Activated naive CD4-positive, alpha-beta T cell treated with Interleukin-2 at 50 U/mL for 16 hours (primary cell): ENCODE results near the gene PLEKHA1.

Source experiments
- DNase-seq: peaks from one replicate; pipeline ENCODE4 v3.0.0-alpha.2; 2020

Gene PLEKHA1

DNA sequence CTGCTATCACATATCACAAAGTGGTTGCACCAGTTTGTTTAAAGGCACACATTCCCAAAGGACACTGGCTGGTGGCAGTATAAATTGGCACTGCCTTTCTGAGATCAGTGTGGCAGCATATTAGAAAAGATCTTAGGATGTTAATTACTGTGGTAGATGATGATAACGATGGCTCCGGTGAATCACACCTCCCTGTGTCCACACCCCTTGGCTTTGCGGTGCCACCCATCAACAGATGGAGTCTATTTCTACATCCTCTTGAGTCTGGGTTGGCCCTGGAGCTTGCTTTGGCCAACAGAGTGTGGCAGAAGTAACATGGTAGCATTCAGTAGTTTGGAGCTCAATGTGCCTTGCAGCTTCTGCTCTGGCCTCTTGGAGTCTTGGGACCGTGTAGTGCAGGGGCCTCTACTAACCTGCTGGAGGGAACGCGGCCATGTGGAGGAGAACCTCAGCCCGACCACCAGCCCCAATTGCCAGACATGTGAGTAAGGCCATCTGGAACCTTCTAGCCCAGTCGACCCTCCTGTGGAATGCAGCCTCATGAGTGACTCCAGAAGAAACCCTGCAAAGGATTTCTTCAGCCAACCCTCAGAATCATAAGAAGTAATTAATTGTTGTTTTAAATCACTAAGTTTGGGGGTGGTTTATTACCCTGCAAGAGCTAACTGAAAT lies 27.2 kb upstream of the PLEKHA1 start:
- no peak for DNase-seq

DNA sequence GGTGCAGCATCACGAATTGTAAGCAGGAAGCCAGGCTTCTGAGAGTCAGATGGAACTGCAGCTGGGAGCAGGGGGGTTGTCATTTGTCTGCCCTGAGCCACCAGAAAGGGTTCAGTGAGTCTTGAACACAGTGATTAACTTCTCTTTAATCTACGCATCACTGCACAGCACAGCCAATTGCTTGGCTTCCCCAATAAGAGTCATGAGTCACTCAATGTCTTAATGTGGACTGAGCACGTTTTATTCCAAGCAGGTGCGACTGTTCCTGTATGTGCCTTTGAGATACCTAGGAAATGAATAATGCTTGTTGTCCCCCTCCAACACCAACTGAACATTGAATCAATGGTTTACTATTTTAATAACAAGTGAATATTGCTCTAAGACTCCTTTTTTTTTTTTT lies 26.0 kb upstream of the PLEKHA1 start:
- no peak for DNase-seq

DNA sequence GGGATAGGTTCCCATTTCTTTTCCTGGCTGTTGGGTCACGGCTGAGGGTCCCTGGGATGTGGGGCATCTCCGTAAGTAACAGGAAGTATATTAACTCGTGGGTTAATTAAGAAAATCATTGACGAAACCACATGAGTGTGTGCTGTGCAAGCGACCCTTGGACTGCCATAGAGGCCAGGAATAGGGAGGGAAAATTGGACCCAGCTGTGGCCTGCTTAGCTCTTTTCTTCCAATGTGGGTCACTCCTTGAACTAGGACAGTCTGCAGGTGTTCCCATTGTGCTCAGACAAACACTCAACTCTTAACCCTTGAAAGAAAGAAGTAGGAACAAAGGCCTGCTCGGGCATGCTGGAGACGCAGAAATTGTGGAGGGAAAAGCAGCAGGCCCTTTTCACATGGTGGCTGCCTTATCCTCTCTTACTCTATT lies 25.6 kb upstream of the PLEKHA1 start:
- DNase-seq, result no peak

DNA sequence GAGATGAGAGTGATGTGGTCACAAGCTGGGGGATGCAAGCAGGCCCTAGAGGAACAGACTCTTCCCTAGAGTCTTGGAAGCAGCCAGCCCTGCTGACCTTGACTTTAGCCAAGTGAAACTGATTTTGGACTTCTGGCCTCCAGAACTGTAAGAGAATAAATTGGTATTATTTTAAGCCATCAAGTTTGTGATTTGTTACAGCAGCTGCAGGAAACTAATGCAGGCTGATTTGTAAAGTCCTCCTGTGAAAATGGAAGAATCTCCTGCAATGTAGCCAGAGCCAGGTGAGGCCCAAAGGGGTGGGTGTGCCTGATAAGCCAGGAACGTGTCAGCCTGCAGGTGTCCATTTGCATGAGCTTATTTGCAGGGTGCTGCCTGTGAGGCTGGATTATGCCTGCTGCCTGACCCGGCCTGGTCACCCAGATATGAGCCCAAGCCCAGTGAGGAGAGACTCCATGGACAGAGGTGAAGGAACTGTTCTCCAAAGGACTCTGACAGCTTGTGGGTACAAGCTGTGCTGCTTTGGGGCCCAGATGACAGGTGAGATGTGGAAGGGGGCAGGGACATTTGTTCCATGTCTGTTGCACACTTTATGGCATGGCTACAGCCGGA lies 24.6 kb upstream of the PLEKHA1 start:
- no peak for DNase-seq

DNA sequence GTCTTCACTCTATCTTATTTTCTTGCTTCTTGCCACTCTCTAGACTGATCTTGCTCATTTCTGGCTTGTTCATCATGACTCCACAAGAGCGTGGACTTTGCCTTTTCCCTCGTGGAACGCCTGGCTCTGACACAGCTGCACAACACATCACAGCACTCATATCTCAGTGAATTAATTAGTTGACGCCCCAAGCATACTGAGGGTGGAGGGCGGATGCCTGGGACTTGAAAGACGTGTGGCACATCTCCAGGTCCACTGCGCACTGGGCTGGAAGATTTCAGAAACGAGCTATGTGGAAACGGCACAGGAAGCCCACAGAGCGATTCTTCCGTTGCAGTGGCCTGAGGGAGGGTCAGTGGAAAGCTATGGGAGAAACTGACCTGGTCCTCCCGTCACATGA lies 23.6 kb upstream of the PLEKHA1 start:
- no peak for DNase-seq

DNA sequence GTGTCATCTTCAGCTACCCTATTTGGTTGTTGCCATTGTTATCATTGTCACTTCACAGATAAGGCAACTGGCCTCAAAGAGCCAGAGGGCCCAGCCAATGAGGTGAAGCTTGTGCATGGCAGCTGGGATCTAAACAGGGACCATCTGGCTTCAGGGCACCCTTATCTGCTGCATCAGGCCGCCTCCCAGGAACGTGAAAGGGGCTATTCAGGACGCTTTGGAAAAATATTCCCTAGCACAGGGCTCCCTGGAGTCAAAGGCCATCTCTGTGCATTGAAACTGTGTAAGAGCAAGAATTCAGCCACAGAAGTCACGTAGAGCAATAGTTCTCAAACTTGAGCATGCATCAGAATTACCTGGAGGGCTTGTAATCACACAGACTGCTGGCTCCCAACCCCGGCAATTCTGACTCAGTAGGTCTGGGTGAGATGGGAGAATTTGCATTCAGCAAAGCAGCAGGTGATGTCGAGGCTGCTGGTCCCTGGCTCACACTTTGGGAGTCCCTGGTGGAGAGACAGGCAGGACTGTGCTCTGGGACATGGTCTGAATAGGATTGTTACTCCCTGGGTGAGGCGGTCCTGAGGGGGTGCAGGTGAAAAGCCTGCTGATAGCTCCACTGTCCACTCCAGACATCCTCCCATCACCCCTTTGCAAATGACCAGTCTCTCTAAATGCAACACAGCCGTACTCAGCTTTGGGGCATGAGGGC lies 21.5 kb upstream of the PLEKHA1 start:
- DNase-seq, result no peak

DNA sequence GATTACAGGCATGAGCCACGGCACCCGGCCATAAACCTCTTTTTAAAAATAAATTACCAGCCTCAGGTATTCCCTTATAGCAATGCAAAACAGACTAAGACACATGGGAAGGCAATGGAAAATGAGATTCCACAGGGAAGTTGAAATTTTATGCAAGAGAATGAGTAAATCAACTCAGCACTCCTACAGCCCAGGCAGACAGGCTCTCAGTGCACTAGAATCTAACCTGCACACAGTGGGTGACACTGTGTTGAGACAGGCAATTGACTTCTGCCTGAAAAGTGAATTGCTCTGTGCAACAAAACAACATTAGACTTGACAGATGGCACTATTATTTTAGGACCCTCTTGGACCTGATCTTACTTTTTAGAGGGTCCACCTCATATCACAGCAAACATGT lies 20.1 kb upstream of the PLEKHA1 start:
- DNase-seq, result no peak

DNA sequence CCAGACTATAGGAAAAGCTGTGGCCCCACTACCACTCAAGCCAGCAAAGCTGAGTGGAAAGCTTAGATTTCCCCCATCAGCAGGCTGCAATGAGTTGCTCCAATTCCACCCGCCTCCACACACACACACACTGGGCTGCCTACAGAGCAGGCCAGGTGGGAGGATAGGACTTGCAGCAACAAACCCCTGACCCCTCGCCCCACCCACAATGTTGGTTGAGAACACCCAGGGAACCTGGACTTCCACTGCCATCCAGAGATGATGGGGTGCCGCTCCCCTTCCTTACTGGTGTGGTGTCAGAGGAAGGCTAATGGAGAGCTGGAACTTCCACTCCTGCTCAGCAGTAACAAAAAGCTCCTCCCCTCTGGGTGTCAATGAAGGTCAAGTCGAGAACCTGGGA lies 16.8 kb upstream of the PLEKHA1 start:
- no peak for DNase-seq

DNA sequence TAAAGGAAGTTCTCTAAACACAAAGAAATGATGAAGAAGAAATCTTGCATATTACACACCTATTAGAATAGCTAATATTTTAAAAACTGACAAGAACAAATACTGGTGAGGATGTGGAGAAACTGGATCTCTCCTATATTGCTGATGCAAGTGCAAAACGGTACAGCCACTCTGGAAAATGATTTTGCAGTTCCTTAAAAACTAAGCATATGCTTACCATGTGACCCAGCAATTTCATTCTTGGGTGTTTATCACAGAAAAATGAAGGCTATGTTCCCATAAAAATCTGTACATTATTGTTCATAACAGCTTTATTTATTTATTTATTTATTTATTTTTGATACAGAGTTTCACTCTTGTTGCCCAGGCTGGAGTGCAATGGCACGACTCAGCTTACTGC lies 14.9 kb upstream of the PLEKHA1 start:
- no peak for DNase-seq

DNA sequence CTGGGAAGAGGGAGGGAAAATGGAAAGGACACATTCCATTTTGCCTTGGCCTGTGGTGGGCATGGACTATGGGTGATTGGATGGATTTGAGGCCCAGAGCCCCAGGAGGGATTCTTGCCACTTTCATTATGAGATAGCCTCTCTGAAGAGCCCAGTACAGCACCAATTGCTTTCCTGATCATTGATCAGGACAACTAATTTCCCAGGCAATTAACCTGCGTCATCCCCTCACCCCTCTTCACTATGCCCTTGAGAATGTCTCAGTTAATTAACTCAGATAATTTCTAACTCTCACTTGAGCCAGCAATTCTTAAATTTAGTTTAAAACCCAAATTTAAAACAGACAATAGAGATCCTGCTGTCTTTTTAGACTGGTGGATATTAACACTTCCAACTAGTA lies 13.5 kb upstream of the PLEKHA1 start:
- no peak for DNase-seq

DNA sequence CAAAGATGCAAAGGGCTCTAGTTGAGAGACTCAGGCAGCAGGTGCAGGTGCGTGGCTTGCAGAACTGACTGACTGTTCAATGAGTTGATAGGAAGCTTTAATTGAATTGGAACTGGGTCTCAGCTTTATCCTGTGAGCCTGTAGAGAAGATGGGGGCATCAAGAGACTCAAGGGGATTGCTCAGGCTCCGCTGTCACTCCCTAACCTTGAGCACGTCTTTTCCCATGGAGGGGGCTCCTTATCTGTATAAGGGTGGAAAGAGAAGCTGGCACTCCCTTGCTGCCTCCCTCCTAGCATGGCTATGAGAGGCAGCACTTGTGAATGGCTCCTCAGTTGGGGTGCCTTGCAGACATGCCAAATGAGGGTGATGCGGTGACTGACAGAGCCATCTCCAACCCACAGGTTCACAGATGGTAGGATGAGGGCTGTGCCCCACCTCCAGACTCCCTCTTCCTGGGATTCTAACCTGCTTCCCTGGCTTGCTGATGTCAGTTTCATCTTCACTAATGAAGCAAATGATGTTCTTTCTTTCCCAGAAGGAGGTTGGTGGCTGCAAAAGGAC lies 12.4 kb upstream of the PLEKHA1 start:
- DNase-seq, result no peak

DNA sequence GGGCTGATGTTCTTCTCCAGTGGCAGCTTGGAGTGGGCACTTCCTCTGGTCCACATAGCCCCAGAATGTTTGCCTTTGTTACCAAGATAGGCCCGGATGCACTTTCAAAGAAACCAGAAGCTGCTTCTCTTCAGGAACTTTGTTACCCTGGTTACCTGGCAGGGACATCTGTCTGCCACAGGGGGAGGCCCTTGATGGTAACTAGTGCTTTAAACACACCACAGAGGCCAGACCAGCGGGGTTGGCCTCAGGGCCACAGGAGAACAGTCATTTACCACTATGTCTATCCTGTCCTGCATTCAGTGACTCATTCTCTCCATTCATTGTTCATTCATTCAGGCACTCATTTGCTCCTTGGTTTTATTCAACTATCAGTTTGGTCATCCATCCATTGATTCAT lies 11.9 kb upstream of the PLEKHA1 start:
- DNase-seq, result no peak

DNA sequence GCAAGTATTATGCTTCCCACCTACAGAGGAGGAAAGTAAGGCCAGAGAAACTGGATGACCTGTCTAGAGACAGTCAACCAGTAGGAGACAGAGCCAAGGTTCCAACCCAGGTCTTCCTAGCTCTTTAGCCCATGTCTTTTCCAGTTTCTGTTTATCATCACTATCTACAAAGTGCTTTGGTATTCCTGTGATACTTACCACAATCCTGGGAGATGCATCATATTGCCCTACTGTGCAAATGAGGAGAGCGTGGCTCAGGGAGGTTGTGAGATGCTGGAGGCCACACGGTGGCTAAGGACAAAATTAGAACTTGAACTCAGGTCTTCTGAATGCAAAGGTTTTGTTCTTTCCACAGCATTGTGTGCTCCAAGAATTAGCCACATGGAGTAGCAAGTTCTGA lies 11.2 kb upstream of the PLEKHA1 start:
- no peak for DNase-seq

DNA sequence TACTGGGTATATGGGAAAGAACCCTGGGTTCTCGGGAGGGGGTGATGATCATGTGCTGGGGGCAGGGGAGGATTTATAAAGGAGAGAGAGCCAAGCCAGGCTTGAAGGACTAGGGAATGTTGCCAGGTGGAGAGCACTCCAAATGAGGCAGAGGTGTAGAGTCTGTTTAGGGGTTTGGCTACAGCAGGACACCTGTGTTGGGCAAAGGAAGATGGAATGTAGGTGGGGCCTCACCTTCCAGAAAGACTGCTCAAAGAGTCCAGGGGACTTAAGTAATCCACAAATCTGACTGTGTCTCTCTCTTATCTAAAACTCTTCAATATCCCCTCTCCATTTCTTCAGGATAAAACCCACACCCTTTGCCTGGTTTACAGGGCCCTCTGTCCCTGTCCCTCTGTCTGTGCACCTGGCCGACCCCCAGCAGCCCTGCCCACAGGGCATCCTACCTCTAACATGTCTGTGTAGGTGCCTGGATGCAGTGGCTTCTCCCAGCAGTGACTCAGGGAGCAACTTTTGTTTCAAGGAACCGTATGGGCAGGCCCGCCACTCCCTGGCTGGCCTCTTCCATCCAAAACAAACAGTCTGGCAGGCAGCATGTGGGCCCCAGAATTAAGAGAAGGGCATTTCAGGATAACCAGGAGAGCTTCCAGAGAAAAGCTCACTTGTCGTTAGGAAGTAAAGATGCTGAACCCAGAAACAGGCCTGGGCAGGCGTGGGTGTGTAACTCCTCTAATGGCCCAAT lies 10.6 kb upstream of the PLEKHA1 start:
- DNase-seq, result no peak

DNA sequence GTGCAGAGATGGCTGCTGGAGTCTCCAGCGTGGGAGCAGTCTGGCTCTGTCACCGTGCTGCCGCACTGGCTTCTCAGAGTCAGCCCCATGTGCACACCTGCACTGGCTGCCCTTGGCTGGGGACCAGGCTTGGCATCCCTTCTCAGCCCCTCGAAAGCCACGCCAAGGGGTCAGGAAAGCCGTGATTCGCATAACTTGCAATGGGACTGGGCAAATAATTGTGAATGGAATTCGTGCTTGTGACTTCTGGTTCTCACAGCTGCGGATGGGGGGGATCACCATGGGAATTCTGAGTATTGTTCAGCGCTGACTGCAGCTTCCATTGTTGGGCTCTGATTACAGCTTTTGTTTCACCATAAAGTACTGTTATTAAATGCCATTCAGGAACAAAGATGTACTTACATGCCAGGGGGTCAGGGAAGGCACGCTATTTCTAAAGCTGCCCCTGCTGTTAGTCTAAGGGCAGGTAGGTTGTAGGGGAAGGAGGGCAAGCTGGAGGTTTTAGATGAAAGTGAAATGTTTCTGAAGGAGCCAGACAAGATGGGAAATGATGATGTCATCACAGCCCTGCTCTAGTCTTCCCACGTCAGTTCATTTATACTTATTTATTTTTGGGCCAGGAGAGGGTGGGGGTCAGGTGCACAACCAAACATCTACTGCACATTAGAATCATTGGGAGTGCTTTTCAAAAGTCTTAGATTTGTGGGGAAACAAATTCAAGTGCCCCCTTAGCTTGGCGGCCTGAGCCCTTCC lies 5.8 kb upstream of the PLEKHA1 start:
- no peak for DNase-seq

DNA sequence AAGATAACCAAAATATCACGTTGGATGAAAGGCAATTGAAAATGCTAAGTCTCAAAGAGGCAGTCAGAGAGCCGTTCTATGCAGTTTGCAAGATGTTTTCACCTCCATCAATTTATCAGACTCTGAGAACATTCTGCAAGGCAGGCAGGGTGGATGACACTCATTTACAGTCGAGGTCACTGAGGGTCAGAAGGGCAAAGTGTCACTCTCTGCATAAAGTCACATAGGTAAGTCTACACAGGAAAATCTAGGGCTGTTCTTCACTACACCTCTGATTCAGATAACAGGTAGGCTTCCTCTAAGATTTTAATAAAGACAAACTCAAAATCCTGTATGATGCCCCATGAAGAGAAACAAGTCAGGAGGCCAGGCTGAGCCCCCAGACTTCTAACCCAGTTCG lies 1.4 kb upstream of the PLEKHA1 start:
- DNase-seq, result no peak

DNA sequence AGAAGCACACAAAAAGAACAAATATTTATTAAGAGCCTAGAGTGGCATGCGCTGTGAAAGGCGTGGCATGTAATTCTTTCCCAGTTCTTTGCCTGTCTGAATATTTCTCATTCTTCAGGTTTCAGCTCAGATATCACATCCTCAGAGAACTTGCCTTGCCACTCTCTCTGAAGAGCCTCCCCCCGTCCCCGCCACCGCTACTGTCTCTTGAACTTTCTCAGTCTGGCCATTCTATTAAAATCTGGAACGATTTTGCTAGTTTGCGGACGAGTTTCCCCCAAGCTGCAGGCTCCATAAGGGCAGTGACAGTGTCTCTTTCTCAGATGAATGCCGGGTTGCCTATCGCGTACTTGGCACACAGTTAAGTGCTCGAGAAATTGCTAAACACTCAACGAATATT lies 787 bp upstream of the PLEKHA1 start:
- no peak for DNase-seq

DNA sequence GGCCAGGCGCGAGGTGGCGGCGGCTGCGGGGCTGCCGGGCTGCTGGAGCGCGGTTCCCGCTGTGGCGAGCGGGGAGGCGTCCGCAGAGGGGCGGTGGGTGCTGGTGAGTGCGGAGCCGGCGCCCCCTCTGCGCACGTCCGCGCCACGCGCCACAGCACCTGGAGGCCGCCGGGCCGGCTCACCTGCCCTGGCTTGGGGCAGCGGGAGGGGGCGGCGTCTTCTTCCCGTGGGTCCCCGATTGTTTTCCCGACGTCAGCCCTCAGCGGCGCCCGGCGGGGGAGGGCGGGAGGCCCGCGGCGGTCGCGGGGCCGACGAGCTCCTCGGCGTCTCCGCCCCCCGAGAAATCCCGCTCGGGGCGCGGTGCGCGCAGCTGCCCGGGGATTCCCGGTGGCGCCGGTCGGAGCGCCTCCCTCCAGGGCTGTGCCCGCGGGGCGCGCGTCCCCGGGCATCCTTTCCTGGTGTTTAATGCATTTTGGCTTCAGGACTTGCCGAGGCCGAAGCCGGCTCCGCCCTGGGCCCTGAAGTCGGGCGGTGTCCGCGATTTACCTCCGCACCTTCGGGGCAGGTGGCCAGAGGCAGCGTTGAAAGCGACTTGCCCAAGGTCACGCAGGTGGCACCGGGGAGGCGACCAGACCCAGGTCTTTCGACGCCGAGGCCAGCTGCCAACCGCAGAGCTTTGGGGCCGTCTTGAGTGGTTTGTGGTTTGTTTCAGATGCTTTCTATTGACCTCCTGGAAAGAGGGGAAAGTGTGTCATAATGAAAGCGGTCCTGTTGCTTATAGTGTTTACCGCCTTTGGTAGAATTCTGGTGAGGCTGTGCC lies 561 bp downstream of the PLEKHA1 start:
- DNase-seq, result peak; percentile 73

DNA sequence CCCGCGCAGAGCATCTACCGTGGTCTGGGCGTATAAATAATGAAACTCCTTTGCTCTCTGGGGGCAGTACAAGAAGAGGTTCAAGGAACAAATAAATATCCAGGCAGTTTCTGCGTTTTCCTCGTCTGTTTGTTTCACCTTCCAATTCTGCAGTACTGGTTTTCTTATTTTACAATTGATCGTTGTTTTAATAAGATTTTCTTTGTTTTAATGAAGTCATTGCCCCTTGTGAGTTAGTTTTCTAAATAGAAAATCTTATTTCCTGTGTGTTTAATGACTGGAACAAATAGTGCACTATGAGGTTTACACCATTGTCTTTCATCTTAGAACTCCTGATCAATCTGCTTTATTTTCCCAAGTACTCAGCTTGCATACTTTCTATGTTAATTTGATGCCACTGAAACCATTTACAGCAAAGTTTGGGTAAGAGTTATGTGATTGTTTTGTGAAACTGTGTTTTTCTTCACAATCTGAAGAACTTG lies 1.2 kb downstream of the PLEKHA1 start:
- no peak for DNase-seq

DNA sequence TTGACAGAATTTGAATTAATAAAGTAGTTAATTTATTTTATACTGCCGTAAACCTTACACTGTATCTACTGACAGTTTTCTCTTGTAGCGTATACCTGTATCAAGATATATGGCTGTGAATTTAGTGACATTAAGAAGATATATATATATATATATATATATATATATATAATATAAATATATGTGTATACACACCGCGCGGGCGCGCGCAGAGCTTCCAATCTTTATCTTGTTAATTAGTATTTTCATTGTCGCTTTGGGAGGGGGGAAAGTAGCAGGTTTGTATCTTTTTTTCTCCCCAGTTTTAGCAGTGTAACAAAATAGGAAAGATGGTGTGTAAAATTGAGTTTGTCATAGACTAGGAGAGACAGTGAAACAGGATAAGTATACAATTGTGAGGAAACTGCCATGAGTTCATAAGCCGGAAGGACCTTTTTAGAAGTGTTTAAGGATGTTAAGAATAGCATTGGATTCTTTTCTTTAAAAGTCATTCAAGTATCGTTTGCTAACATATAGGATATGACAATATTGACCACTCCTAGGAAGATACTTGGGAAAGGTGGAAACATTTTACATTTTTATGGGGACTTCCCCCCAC lies 2.0 kb downstream of the PLEKHA1 start:
- no peak for DNase-seq

DNA sequence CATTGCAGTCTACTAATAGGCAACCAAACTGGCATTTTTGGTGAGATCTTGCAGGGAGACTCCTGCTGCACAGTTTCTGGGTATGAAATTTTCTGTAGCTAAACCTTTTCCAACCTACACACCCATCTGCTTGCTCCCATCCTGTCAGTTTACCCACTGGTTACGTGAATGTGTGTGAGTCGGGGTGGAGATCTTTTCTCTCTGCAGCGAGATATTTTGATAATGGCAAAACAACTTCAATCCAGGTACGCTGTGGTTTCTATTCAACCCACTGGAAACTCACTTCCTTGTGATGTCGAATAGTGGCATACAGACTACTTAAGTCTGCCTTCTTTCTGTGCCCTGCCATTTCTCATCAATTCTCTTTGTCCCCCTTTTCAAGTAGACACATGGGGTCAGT lies 4.5 kb downstream of the PLEKHA1 start:
- DNase-seq, result no peak
